Measurements from ENCODE around the gene KRTAP10-9.
"Not testable (repeated sequence)": the region's sequence is repeated elsewhere in the genome, so short reads cannot be mapped to it uniquely, and the experiment has no call there.

Gene KRTAP10-9

DNA sequence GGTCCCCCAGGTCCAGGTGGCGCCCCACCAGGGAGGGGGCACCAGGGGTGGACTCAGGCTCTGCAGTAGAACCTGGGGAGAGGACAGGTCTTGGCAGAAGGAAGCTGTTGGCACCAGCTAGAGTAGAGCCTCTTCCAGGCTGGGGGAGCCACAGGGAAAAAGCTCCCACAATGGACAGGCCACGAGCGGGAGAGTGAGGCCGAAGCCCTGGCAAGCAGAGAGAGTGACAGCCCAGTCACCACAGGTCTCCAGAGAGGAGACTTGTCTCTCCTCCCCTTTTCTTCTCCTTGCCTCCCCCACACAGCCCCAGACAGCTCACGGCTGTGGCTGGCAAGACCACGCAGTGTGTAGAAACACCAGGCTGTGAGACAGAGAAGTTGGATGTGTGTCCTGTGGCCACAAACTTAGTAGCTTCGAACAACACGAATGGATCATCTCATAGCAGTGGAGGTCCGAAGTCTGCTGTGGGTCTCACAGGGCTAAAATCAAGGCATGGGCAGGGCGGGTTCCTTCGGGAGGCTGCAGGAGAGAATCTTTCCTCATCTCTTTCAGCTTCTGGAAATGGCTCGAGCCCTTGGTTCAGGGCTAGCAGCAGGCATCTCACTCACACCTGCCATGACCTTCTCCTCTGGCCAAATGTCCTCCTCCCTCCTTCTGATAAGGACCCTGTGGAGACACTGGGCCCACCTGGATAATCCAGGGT is 24.2 kb downstream of the KRTAP10-9 start:
- Mint-ChIP-seq H3K36me3 (ENCODE audit: low read depth) (peaks cover 1% of the 10 kb centered on the region), H3K4me1 (ENCODE audit: low read depth) (peaks cover 24% of the 10 kb centered on the region), H3K4me3 (no peak overlapping the region), H3K27ac (no peak overlapping the region), H3K27me3 (no peaks in the 10 kb centered on the region), H3K9me3 (peaks cover 3% of the 10 kb centered on the region)

DNA sequence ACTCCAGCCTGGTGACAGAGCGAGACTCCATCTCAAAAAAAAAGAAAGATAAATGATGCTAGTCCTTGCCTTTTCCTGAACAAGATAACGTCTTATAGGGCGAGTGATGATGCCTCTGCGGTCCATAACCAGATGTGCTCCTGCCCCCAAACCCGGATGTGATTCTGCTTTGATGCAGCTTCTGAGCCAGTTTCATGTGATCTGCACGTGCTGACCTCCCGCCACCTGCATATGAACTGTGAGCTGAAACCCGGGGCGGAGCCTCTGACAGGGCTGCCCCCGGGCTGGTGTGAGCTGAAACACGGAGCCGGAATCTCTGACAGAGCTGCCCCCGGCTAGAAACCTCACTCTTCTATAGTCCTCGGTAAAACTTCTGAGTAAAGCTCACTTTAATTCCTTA is 26.2 kb downstream of the KRTAP10-9 start:
- Mint-ChIP-seq H3K27me3 (no peaks in the 10 kb centered on the region), H3K9me3 (peaks cover 16% of the 10 kb centered on the region), H3K4me1 (ENCODE audit: low read depth) (peaks cover 44% of the 10 kb centered on the region), H3K36me3 (ENCODE audit: low read depth) (peaks cover 12% of the 10 kb centered on the region), H3K4me3 (no peak overlapping the region), H3K27ac (no peak overlapping the region)

DNA sequence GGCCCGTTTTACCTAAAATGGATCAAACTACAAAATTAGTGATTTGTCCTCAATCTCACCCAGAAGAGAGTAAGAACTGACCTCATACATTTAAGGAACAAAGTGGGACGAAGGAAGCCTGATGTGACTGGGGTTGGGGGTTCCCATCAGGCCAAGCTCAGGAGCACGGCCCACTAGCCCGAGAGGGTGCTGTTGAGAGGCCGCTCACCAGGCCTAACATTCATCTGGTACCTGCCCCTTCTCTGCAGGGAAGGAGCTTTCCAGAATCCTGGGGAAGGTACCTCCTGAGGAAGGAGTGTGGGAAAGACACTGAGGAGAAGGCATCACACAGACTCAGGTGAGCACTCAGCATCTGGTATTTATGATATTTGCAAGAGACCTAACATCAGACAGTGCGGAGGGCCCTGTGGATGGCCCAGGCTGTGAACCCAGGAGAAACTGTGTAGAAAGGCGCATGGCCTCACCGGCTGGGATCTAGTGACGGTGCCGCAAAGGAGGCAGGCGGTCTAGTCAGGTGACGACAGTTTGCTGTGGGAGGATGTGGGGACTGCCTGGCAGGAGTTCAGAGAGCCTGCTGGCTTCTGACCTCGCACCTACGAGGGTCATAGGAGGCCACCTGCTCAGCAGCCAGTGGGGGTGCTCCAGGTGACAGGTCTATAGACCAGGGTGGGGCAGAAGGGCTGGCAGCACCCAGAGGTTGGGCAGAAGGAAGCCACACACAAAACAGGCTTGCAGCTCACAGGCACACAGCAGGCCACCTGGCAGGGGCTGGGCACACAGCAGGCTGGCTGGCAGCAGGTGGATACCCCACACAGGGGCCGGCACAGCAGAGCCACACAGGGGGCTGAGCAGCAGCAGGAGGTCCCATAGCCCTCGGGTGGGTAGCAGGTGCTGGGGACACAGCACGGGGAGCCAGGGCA is 27.0 kb downstream of the KRTAP10-9 start:
- Mint-ChIP-seq H3K4me3 (peak overlapping the region; percentile 10), H3K27me3 (no peaks in the 10 kb centered on the region), H3K9me3 (peaks cover 16% of the 10 kb centered on the region), H3K36me3 (ENCODE audit: low read depth) (peaks cover 12% of the 10 kb centered on the region), H3K4me1 (ENCODE audit: low read depth) (peaks cover 52% of the 10 kb centered on the region), H3K27ac (peak overlapping the region; percentile 31)

DNA sequence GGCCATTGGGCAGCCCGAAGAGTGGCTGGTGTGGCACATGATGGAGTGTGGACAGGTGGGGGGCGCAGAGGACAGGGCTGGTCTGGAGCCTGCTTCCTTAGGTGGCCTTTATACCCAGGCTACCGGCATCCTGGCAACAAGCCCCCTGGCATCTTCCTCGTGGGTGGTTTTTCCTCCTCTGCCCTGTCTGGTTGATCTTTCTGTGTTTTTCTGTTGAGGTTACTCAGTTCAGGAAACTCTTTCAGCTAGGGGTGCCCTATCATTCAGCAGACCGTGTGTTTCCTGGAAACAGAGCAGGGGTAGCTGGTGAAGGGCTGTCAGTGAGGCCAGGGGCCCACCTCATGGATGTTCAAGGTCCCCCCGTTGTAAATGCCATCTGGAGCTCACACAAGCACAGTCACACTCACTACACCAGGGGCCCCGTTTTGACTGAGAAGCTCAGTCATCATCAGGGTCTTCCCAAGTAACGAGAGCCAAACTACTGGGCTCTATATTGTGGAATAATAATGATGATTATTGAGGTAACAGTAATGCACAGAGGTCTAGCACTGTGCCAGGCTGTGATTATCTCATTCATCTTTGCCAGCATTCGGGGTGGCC is 27.8 kb downstream of the KRTAP10-9 start, which contains the start of gene KRTAP12-4:
Gene KRTAP12-4, minus strand, starts transcription at position 84 of the 600 bp plus-strand sequence. Its CDS starts 45 bp downstream, at position 39.
- H3K9me3 Mint-ChIP-seq, result peaks cover 16% of the 10 kb centered on the region
- H3K27me3 Mint-ChIP-seq, result no peaks in the 10 kb centered on the region
- H3K36me3 Mint-ChIP-seq (ENCODE audit: low read depth), result peaks cover 12% of the 10 kb centered on the region
- peaks cover 59% of the 10 kb centered on the region for H3K4me1 Mint-ChIP-seq (ENCODE audit: low read depth)
- peak within 1 kb of the TSS; percentile 31 for H3K27ac Mint-ChIP-seq
- H3K4me3 Mint-ChIP-seq, result peak within 1 kb of the TSS; percentile 10

DNA sequence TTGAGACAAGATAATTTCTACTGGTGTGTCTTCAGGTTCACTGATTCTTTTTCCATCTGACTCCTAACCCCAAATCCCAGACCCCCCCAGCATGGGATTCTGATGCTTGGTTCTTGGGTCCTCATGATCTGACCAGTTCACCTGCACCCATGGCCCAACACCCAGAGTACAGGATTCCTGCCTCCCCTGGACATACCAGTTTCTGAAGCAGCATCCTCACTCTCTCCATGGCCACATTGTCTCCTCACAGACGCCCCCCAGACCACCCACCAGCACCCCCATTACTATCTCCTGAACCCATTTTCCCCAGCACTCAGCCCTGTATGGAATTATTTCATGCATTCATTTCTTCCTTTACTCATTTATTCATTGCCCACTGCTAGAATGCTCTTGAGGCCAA is 30.0 kb downstream of the KRTAP10-9 start:
- H3K9me3 Mint-ChIP-seq, result peaks cover 16% of the 10 kb centered on the region
- H3K27ac Mint-ChIP-seq, result no peak overlapping the region
- no peak overlapping the region for H3K4me3 Mint-ChIP-seq
- peaks cover 12% of the 10 kb centered on the region for H3K36me3 Mint-ChIP-seq (ENCODE audit: low read depth)
- H3K4me1 Mint-ChIP-seq (ENCODE audit: low read depth), result peaks cover 62% of the 10 kb centered on the region
- H3K27me3 Mint-ChIP-seq, result no peaks in the 10 kb centered on the region

DNA sequence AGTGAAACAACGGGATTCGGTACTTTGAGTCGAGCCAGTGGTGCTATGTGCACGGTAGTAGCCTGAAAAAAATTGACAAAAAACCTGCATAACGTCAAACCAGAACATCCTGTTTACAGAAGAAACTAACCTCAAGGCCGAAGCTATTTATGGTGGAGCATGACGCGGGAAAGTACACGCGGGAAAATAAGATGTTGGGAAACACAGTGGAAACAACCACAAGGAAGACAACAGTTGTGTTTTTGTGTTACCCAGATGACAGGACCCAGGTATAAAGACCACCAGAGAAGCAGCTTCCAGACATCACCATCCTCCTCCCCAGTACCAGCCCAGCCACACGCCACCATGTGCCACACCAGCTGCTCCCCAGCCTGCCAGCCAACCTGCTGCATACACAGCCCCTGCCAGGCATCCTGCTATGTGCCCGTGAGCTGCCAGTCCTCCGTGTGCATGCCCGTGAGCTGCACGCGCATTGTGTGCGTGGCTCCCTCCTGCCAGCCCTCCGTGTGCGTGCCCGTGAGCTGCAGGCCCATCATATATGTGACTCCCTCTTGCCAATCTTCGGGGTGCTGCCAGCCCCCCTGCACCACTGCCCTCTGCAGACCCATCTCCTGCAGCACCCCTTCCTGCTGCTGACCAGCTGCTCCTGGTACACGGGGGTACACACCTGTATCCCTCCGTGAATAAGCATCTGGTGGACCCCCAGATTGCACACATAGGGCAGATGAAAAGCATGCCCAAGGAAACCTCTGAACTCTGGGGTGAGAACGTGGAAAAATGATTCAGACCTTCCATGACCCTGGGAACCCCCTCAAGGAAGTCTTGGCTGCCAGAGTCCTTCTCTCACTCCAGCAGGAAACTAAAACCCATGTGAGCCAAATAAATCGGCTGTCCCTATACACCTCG is 31.0 kb downstream of the KRTAP10-9 start, which contains the start of gene KRTAP12-3:
Gene KRTAP12-3, plus strand, starts transcription at position 298 of the 906 bp plus-strand sequence. Its CDS starts 48 bp downstream, at position 346.
- peaks cover 17% of the 10 kb centered on the region for H3K36me3 Mint-ChIP-seq (ENCODE audit: low read depth)
- peaks cover 62% of the 10 kb centered on the region for H3K4me1 Mint-ChIP-seq (ENCODE audit: low read depth)
- peak within 1 kb of the TSS; percentile 53 for H3K4me3 Mint-ChIP-seq
- no peaks in the 10 kb centered on the region for H3K27me3 Mint-ChIP-seq
- H3K9me3 Mint-ChIP-seq, result peaks cover 22% of the 10 kb centered on the region
- peak within 1 kb of the TSS; percentile 54 for H3K27ac Mint-ChIP-seq

DNA sequence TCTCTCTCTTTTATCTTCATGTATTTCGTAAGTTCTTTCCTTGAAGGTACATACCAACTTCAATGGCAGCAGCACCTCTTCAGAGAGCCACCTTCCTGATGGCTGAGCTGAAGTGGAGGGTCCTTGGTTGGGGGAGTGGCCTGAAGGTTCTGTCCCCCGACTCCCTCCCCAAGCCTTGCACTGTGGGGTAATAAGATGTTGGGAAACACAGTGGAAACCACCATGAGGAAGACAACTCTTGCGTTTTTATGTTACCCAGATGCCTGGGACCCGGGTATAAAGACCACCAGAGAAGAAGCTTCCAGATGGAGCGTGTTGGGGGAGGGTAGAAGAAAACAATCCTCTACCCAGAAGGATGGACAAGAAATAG is 31.6 kb downstream of the KRTAP10-9 start:
- peaks cover 17% of the 10 kb centered on the region for H3K36me3 Mint-ChIP-seq (ENCODE audit: low read depth)
- peaks cover 62% of the 10 kb centered on the region for H3K4me1 Mint-ChIP-seq (ENCODE audit: low read depth)
- H3K4me3 Mint-ChIP-seq, result peak overlapping the region; percentile 53
- H3K27ac Mint-ChIP-seq, result peak overlapping the region; percentile 54
- peaks cover 22% of the 10 kb centered on the region for H3K9me3 Mint-ChIP-seq
- no peaks in the 10 kb centered on the region for H3K27me3 Mint-ChIP-seq

DNA sequence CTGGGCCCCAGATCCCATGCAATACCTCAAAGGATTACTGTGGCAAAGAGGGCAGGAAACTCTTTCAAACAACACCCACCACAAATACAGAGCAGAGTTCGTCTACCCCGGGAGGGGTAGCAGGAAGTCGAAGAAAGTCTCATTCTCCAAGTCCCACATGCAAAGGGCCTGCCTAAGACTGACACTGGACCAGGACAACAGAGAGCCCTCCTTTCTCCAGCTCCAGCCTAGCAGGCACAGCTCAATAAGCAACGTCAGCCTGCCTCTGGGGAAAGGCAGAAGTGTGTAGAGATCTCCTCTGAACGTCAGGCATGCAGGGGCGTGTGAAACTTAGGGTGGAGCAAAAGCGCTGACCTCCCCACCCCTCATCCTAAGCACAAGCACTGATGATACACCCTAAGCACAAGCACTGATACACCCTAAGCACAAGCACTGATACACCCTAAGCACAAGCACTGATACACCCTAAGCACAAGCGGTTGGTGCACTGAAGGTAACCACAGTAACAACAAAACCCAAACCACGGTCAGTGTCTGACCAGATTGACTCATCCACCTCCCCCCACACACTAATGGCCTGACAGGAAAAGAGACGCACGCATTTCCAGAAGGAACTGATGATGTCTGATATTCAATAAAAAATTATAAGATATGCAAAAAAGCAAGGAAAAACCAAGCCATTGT is 32.2 kb downstream of the KRTAP10-9 start:
- peaks cover 17% of the 10 kb centered on the region for H3K36me3 Mint-ChIP-seq (ENCODE audit: low read depth)
- no peaks in the 10 kb centered on the region for H3K27me3 Mint-ChIP-seq
- H3K4me1 Mint-ChIP-seq (ENCODE audit: low read depth), result peaks cover 56% of the 10 kb centered on the region
- peaks cover 22% of the 10 kb centered on the region for H3K9me3 Mint-ChIP-seq
- peak overlapping the region; percentile 54 for H3K27ac Mint-ChIP-seq
- no peak overlapping the region for H3K4me3 Mint-ChIP-seq

DNA sequence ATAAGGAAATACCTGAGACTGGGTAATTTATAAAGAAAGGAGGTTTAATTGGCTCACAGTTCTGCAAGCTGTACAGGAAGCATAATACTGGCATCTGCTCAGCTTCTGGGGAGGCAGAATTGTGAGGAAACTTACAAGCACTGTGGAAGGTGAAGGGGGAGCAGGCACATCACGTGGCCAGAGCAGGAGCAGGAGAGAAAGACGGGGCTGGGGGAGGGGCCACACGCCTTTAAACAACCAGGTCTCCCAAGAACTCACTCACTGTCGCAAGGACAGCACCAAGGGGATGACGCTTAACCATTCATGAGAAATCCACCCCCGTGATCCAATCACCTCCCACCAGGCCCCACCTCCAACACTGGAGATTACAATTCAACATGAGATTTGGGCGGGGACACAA is 34.7 kb downstream of the KRTAP10-9 start:
- H3K27me3 Mint-ChIP-seq, H3K27ac Mint-ChIP-seq, H3K4me3 Mint-ChIP-seq: not testable (repeated sequence)
- H3K9me3 Mint-ChIP-seq, result peaks cover 14% of the 10 kb centered on the region
- H3K36me3 Mint-ChIP-seq (ENCODE audit: low read depth), result peaks cover 11% of the 10 kb centered on the region
- H3K4me1 Mint-ChIP-seq (ENCODE audit: low read depth), result peaks cover 34% of the 10 kb centered on the region

DNA sequence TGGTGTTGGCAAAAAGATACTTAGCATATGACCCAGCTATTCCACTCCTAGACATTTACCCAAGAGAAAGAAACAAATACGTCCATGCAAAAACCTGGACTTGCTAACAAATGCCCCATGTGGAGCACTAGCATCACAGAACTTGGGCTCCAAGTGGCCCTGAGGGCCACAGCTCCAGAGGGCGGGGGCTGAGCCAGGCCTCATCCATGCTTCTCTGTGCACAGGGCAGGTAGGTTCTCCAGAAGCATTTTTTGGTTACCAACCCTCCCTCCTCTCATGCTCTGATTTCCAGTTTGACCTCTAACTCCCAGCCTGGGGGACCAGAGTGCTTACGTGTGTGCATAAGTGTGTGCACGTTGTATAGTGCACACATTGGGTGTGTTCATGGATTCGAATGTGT is 37.8 kb downstream of the KRTAP10-9 start:
- H3K9me3 Mint-ChIP-seq, result peaks cover 16% of the 10 kb centered on the region
- H3K27me3 Mint-ChIP-seq, result peaks cover 8% of the 10 kb centered on the region

DNA sequence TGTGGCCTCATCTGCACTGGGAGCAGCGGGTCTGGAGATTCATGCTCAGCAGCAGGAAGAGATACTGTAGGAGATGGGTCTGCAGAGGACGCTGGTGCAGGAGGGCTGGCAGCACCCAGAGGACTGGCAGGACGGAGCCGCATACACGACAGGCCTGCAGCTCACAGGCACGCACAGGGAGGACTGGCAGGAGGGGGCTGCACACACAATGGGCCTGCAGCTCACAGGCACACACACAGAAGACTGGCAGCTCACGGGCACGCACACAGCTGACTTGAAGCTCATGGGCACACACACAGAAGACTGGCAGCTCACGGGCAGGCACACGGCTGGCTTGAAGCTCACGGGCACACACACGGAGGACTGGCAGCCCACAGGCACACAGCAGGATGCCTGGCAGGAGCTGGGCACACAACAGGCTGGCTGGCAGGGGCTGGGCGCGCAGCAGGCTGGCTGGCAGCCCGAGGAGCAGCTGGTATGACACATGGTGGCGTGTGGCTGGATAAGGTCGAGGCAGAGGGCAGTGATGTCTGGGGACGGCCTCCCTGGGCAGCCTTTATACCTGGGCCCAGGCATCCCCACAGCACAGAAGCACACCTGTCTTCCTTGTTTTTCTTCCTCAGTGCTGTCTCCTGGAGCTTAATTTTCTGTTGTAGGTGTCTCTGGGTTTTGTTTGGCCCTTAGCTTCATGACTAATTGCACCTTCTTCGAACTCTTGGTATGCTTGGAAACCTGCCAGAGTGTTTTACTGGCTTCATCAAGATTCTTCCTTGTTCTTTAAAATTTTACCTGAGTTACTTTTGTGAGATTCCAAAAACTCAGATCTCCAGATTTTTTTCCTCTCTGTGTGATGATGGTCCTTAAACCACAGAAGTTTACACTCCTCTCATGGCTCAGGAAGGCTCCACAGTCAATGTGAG is 39.8 kb downstream of the KRTAP10-9 start, which contains the start of gene KRTAP12-2:
Gene KRTAP12-2, minus strand, starts transcription at position 527 of the 920 bp plus-strand sequence. Its CDS starts 41 bp downstream, at position 486.
- Mint-ChIP-seq H3K4me1 (ENCODE audit: low read depth) (no peaks in the 10 kb centered on the region), H3K27me3 (peaks cover 8% of the 10 kb centered on the region), H3K9me3 (peaks cover 25% of the 10 kb centered on the region), H3K4me3 (no peak within 1 kb of the TSS), H3K27ac (no peak within 1 kb of the TSS), H3K36me3 (ENCODE audit: low read depth) (peaks cover 5% of the 10 kb centered on the region)

More for the DNA sequence above, 37.8 kb downstream of the KRTAP10-9 start:
- H3K4me1 Mint-ChIP-seq (ENCODE audit: low read depth), result peaks cover 2% of the 10 kb centered on the region
- no peak overlapping the region for H3K4me3 Mint-ChIP-seq
- H3K36me3 Mint-ChIP-seq (ENCODE audit: low read depth), result peaks cover 5% of the 10 kb centered on the region
- H3K27ac Mint-ChIP-seq, result no peak overlapping the region

DNA sequence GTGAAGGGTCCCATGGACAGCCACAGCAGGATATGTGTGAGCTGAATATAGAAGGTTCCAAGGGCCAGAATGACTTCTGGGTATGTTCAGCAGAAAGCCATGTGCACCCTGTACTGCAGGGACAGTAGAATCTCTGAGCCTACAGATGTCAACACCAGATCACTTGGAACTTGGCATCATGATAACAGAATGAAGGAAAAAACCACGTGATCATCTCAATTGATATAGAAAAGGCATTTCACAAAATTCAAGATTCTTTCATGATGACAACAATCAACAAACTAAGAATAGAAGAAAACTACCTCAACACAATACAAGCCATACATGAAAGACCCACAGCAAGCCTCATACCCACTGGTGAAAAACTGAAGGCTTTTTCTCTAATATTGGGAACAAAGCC is 40.7 kb downstream of the KRTAP10-9 start:
- Mint-ChIP-seq H3K4me1 (ENCODE audit: low read depth) (no peaks in the 10 kb centered on the region), H3K36me3 (ENCODE audit: low read depth) (peaks cover under 1% of the 10 kb centered on the region), H3K27me3 (peaks cover 8% of the 10 kb centered on the region), H3K4me3 (no peak overlapping the region), H3K27ac (no peak overlapping the region), H3K9me3 (peaks cover 25% of the 10 kb centered on the region)
